Measurements from ENCODE around the gene C1S.
"Not testable (repeated sequence)": the region's sequence is repeated elsewhere in the genome, so short reads cannot be mapped to it uniquely, and the experiment has no call there.

Gene C1S

DNA sequence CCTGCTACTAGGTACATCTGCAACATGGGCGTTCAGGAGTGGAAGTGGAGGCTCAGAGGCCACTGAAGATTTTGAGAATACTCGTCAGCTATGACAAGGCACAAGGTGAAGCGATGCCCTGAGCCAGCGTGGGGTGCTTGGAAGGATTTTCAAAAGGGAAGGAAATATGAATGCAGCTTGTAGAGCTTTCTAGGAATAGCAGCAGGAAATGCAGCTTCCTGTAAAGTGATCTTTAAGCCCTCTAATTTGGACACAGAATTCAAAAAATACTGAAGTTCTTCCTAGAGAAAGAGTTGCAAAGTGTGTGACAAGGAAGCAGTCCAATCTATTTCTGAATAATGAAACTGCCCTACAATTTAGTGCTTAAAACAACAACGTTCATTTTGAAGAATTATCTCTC, 13.2 kb upstream of the C1S start:
- DNase-seq = no peak

GRCh38 chr12:7049445-7049951, 11.0 kb upstream of the C1S start:
- DNase-seq = not testable (repeated sequence)

DNA sequence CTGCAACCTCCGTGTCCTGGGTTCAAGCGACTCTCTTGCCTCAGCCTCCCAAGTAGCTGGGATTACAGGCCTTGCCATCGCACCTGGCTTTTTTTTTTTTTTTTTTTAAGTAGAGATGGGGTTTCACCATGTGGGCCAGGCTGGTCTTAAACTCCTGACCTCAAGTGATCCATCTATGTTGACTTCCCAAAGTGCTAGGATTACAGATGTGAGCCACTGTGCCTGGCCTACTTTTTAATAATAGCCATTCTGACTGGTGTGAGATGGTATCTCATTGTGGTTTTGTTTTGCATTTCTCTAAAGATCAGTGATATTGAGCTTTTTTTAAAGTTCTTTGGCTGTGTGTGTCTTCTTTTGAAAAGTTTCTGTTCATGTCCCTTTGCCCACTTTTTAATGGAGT, 10.5 kb upstream of the C1S start:
- not testable (repeated sequence) for DNase-seq

DNA sequence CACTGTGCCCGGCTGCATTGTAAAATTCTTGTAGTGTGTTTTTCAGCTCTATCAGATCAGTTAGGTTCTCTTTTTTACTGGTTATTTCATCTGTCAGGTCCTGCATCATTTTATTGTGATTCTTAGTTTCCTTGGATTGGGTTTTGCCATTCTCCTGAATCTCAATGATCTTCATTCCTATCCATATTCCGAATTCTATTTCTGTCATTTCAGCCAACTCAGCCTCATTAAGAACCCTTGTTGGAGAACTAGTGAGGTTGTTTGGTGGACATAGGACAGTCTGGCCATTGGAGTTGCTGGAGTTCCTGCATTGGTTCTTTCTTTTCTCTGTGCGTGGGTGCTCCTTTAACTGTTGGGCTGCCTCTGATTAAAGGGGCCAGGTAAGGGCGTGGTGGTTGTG, 5.6 kb upstream of the C1S start:
- DNase-seq = no peak

- not testable (repeated sequence) for DNase-seq
Observed at GRCh38 chr12:7055736-7056135, 4.8 kb upstream of the C1S start.

GRCh38 chr12:7058163-7058845, 2.2 kb upstream of the C1S start:
- no peak for DNase-seq

- no peak for DNase-seq
Observed at GRCh38 chr12:7058850-7059395, 1.6 kb upstream of the C1S start.

DNA sequence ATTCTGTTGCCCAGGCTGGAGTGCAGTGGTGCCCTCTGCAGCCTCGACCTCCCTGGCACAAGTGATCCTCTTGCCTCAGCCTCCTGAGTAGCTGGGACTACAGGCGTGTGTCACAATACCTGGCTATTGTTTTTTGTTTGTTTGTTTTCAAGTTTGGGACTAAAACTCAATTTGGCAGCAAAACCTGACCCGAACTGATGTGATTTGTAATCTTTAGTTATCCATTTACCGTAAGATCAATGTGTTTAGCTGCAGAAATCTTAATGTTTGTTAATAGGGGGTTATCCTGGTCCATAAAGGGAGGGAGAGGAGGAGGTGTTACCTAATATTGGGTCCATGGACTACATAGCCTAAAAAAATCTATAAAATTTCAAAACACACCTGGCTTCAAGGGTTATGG, 738 bp upstream of the C1S start:
- DNase-seq = no peak

- DNase-seq = no peak
Observed at GRCh38 chr12:7061138-7061537, 620 bp downstream of the C1S start.

GRCh38 chr12:7061596-7061995, 1.1 kb downstream of the C1S start:
- DNase-seq = no peak

DNA sequence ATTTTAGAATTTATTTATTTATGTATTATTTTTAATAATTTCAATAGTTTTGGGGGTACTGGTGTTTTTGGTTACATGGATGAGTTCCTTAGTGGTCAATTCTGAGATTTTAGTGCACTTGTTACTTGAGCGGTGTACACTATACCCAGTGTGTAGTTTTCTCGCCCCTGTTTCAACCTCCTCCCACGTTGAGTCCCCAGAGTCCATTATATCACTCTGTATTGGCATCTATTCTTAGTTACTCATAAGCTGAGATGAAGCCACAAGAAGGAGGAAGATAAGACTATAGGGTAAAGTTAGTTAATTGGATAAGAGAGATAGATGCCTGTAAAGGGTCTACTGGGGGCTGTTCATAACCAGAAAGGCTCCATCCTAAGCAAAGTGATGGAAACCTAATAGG, 4.0 kb downstream of the C1S start:
- DNase-seq = no peak

GRCh38 chr12:7065073-7065623, 4.6 kb downstream of the C1S start:
- DNase-seq = no peak

DNA sequence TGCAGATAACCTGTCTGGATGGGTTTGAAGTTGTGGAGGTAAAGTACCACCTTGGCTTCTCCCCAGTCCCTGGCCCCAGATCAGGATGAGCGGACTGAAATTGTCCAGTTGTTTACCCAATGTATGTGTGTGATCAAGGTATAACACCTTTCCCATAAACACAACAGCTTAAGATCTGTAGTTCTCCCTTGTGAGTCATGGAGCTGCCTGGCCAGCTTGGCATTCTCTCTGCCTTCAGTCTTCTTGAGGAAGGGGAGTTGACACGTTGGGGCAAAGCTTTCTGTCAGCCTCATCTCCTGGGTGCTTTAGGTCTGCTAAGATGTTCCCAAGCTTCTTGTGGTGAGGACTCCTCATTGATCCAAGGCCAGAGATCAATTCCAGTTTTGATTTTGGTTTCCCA, 6.1 kb downstream of the C1S start:
- no peak for DNase-seq

DNA sequence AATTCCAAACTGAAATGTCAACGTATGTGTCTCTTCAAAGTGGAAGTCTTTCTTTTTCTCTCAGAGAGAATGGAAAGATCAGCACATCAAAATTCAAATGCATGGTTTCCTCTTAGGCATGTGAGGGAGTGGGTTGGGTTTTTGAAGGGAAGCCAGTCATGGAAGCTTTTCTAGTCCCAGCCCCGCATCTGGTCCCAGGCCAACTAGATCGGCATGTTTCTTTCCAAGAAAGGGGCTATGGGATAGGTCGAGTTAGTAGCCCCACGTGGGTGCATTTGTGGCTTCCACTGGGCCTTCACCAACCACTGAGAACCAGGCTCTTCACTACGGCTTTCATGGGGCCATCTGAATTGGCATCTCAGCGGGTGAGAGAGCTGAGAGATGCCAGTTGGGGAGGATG, 6.6 kb downstream of the C1S start:
- DNase-seq = no peak

DNA sequence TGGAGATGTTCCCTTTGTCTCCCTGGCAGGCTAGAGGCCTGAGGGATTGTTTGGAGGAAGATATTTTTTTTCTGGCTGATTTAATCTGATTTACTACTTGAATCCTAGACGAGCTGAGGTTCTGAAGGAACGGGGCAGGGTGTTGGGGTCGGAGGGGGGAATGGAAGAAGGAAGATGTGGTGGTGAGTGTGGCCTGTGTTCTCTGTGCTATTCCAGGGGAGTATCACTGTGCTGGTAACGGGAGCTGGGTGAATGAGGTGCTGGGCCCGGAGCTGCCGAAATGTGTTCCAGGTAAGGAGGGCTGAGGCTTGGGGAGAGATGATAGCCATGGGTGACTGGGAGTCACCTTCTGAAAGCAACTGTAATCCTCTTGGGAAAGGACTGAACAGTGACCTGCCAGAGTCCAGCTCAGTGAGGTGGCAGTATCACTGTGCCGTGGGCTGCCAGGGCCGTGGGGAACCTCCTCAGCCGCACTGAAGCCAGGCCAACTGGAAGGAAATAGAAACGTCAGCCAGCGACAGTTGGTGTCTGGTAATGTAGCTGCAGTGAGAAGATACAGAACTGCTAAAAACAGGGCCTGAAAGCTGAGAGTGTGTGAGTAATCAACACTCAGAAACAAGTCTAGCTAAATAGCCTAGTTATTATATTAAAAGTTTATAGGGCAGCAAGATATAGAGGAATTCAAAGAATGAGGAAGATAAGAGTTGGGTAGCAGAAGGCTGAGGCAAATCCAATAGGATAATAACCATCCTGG, 7.9 kb downstream of the C1S start:
- no peak for DNase-seq

DNA sequence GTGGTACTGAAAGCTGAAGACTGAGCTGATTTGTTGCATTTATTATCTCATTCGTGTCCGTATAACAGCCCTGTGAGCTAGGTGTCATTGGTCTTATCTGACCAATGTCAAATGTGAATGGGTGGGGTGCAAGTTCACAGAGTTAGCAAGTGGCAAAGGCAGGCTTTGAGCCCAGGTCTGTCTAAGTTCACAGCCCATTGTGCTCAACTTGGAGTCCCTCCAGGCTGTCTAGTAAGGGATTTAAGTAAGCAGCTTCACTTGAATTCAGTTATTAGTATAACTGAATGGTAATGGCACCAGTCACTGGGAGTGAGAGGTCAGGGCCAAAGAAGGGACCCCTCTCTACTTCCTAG, 8.5 kb downstream of the C1S start:
- DNase-seq = no peak

- DNase-seq = no peak
Observed at GRCh38 chr12:7069386-7069785, 8.9 kb downstream of the C1S start.

GRCh38 chr12:7072035-7072434, 11.5 kb downstream of the C1S start:
- no peak for DNase-seq

DNA sequence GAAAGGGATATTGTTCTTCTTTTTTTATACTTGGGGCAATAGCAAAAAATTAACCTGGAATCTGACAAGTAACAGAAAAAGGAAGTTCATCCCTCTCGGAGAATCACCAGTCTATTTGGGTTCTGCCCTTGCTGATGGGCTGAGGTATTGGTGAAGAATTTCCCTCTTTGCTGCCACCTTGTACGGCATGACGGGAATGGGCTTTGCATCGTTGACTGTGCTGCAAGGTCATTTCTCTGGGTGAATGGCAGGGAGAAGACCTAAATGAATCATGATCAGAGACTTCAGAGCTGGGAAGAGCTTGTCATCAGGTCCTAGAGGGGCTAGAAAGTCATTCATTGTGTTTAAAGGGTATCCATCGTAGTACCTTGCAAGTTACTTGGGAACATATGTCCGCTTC, 12.0 kb downstream of the C1S start:
- no peak for DNase-seq

- DNase-seq = no peak
Observed at GRCh38 chr12:7073946-7074345, 13.4 kb downstream of the C1S start.

- no peak for DNase-seq
Observed at GRCh38 chr12:7075518-7075917, 15.0 kb downstream of the C1S start.

GRCh38 chr12:7075939-7076338, 15.4 kb downstream of the C1S start:
- no peak for DNase-seq

DNA sequence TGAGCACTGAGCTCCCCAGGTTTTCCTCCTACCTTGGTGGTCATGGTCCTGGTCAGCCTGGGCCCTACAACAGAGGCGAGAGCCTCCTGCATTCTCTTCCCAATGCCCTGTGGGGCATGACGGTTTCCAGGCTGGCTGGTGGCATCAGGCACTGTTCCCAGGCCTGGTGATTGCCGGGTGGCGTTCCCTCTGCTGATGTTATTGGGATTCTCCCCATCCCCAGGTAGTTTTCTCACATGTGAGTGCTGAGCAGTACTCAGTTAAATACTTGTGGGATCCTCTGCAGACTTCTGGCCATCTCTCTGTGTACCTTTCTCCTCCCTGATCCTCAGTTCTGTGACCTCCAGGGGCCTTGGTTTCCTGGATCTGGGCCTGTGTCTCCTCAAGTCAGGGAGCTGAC, 16.0 kb downstream of the C1S start:
- DNase-seq = no peak

- no peak for DNase-seq
Observed at GRCh38 chr12:7078163-7078562, 17.6 kb downstream of the C1S start.

Measured in activated CD4-positive, alpha-beta T cell treated with anti-CD3 and anti-CD28 coated beads for 48 hours (primary cell).